Measurements from ENCODE around the gene MYO1B.

Gene MYO1B

DNA sequence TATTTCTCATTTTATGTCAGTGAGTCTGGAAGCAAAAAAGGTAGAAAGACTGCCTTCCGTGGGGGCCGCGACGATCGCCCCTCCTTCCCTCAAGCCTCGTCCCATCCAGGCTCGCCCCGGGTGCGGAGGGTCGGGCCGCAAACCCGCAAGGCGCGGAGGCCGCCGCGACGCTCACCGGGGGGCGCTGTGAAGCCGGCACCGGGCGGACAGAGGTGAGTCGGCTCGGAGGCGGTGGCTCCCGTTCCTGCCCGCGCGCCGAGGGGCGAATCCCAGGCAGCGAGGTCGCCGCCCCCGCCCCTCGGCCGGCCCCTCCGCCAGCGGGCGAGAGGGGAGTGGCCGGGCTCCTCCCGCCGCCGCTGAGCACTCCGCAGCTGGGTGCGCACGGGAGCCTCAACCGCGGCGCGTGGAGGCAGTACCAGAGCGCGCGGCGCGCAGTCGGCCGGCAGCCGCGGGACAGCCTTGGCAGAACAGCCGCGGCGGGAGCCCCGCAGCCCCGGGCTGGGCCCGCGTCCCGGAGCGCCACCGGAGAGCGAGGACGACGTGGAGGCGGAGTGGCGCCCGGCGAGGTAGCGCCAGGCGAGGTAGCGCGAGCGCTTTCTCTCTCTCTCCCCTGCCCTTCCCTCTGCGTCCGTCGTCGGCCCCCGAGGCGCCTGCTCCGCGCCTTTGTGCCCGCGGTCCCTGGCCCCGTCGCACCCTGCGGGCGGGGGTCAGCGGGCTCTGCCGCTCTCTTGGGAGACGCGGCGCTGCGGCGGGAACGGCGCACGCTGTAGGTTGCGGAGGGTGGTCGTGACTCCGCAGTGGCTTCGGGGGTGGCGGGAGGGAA is at the start of gene MYO1B:
TSS of gene MYO1B (plus strand) at position 359 of the 823 bp plus-strand sequence. CDS start 31,492 bp downstream, outside the sequence.
- DNase-seq (ENCODE audit: low spot score): no peak

DNA sequence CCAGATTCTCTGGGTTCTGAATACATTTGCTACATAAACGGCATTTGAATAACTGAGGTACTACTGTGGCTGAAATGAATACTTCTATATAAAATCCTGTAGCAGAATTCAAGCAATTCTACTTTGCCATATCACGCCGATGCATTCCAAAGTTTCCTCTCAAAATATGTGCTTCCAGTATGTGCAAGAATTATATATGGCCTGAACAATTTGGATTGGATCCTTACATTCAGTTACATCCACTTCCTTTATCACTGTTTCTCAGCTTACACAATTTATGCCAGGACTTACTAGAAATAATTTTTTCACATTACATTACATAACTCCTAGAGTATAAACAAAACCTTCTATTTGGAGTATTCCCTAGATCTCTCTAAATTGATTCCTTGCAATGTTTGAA is 48.1 kb upstream of the MYO1B start:
- DNase-seq (ENCODE audit: low spot score): no peak

DNA sequence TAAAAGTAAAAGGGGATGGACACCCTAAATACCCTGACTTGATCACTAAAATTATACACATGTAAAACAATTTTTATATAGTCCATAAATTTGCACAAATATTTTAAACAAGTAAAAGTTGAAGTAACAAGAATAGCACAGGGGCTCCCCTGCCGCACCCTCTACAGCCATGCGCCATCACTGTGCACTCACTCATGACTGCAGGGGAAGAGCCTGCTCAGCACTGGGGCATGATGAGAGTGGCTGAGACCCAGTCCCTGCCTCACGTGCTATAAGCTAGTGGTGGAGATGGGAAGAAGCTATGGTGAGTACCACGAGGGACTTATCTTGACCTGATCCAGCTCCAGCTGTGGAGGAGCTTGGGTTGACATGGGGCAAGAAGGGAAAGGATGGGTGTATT is 46.9 kb upstream of the MYO1B start:
- no peak for DNase-seq (ENCODE audit: low spot score)

DNA sequence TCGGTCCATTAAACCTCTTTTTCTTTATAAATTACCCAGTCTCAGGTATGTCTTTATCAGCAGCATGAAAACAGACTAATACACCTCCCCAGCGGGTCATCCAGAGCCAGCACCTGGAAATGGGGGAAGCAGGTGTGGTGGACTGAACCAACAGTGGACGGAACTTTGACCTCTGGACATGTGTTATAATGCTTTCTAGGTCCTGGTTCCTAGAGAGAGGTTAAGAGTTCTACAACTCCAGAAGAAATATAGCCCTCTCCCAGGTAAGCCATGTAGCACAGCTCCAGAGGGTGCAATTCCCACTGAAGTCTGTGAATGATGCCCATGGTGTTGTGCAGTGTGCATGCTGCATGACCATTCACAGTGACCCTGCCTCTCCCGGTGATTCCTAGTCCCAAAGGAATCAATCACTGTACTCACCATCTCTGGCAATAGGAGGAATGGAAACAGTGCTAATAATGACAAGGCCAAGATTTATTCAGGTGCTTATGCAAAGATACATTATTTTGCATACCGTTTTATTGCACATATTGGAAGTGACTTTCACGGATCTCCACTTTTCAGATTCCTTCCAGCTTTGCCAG is 45.2 kb upstream of the MYO1B start:
- no peak for DNase-seq (ENCODE audit: low spot score)

DNA sequence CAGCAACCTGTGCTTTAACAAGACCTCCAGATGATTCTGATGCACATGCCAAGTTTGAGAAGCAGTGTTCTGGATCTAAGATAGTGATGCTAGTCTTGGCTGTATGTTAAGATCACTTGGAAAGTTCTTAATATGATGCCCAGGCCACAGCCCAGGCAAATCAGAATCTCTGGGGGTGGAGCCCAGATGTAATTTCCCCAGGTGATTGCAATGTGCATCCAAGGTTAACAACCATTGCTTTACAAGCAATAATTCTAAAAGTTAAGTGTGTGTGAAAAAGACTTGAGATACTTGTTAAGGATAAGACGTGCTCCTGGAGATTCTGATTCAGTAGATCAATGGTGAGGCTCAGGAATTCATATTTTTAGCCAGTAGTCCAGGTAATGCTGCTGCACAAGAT is 44.3 kb upstream of the MYO1B start:
- no peak for DNase-seq (ENCODE audit: low spot score)

DNA sequence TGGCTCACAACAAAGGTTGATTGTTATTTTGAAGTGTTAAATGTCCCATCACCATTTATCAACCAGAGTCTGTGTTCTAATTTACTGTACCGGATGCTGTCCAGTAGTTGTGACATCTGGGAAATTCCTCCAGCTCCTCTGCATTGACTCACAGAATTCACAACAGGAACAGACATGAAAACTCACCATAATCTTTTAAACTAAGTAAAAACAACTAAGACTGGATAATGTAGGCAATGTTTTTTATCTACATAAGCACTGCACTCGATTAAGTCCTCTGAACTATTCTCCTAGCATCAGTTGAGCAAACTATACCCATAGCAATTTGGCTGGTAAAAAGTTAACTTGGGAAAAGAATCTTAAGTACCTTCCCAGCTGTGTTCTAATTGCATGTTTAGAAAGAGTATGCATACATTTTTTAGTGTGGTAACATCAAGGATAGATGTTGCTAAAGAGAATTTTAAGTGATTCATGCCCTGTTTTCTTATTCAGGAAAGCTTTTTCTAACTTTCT is 42.9 kb upstream of the MYO1B start:
- DNase-seq (ENCODE audit: low spot score): no peak

DNA sequence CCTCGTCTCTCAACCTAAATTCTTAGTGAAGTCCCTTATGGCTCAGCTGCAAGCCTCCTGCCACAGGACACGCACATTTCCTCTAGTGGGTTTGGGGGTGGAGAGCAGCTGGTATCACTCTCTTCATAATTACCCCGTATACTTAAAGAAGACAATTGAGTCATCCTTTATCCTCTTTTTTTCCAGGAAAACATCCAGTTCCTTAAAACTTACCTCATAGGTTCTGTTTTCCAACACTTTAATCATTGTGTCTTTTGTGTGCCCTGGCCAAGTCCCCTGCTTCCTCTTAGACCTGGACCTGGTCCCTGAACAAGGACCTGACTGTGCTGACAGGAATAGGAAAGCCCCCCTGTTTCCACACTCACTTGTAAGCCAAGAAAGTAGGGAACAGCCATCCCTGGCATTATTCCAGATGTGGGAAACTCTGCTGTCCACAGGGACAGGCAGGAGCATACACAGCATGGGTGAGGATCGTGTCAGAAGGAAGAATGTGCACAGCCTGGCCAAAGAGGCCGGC is 42.3 kb upstream of the MYO1B start:
- DNase-seq (ENCODE audit: low spot score): no peak

DNA sequence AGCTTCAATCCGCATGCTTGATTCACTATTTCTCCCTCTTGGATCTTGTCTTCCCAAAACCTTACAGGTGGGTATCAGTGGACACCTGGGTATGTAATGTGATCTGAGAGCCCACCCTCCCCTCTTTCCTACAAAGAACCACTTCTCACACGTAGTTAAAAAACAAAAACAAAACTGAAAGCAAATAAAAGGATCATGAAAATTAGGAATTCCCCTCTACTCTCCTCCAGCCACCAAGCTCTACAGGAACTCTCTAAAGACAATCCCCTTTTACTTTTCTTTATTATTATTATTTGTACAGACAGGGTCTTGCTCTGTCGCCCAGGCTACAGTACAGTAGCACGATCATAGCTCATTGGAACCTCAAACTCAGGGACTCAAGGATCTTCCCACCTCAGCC is 40.8 kb upstream of the MYO1B start:
- no peak for DNase-seq (ENCODE audit: low spot score)

DNA sequence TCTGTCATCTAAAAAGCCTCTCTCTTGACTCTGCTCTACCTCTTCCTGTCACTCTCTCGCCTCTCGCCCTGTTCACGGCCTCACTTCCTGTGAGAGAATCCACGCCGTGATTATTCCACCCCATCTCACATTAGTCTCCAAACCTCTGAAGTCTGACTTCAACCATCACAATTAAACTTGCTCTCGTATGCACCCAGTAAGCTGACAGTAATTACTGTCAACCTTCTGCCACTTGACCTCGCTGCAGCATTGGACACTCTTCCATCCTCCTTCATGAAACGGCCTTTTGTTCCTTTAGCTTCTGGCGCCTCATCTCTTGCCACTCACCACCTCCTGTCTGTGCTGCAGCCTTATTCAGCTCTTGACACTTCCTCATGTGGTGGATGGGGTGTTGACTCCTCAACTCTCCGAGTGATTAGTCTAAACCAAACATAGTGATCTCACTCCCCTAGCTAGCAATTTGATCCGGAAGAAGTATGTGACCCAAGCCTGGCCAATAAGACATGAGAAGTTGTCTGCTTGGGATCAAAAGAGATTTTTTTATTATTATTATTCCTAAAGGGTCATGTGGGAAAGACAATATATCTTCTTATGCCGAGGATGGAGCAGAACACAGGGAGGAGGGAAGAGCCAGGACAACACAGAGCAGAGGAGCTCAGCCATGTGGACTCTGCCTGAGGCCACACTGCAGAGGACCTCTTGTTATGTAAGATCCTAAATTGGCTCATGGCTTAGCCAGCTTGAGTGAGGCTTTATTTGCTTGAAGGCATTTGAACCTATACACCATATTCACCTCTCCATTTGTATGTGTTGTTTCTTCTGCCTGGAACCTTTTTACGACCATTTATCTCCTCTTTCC is 38.4 kb upstream of the MYO1B start:
- no peak for DNase-seq (ENCODE audit: low spot score)

DNA sequence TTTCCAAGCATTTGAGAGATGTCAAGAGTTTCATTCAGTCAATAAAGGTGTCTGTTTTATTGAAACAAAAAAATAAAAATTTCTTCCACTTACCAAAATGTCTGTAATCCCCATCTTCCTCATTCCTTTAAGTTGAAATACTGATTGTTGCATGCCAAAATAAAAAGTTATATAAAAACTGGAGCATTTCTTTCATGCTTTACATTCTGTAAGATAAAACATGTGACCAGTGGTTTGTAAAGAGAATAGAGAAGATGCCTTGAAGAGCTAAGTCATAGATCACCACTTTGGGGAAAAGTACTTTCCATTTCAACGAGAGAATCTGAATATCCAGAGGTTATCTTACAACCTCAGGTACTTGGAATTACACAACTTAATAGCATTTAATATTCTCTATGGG is 35.9 kb upstream of the MYO1B start:
- no peak for DNase-seq (ENCODE audit: low spot score)

DNA sequence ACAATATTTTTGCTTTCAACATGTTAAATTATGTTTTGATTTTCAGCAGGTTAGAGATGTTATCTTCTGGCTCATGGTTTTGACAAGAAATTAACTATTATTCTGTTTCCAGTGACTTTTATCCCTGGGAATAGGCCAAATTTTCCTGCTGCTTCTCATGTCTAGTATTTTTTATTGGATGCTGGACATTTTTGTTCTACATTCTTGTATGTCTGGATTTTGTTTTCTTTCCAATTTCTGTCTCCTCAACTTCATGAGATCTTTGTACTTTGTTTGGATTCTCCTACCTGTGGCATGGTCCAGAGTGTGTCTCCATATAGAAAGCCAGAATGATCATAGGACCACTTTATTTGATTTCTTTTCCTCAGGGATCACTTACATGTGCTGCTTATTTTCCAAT is 33.1 kb upstream of the MYO1B start:
- DNase-seq (ENCODE audit: low spot score): no peak

DNA sequence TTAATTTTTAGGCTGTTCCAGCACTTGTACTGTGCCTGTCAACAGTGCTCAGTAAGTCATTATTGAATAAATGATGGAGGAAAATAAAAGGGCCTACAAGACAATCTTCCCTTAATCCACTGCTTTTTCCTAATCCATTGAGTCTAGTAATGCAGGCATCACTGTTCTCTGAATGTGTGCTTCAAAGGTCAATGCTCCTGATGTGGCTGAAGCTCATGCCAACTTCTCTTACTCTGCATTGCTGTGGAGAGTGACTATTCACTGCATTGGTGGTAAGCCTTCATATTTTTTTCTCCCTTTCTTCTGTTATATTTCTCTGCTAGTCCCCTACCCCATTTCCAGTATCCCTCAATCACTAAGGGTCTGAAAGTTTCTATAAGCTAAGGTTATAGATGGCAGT is 31.9 kb upstream of the MYO1B start:
- DNase-seq (ENCODE audit: low spot score): no peak

DNA sequence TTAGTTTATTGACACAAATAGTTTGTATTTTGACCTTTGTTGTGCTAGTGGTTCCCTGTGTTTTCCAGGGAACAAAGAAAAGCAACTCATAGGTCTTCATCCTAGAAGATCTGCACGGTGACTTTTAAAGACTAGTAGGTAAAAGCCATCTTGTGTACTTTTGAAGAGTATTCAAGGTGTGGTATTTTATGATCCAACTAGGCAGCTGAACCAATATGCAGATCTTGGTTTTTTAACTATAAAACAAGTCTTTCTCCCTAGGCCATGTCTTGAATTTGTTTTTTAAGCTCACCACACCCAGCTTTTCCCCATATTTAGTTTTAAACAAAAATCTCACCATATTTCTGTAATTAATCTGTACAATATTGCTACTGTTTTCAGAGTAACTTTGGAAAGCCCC is 30.0 kb upstream of the MYO1B start:
- no peak for DNase-seq (ENCODE audit: low spot score)

DNA sequence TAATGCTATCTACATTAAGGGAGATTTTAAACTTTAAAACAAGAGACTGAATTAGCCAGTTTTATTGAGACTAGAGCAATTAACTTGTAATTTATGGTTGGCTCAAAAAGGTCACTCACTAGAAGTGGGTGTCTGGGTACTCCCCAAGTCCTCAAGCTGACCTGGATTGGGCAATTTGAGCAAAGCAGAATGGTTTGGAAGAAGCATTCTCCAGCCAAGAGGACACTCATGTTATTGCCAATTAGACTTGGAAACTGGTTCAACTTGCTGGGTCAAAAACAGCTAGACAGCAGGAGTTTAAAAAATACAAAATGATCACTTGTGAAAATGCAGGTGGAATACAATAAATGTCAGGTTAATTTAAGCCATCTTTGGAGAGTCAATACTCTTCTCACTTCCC is 29.5 kb upstream of the MYO1B start:
- no peak for DNase-seq (ENCODE audit: low spot score)

DNA sequence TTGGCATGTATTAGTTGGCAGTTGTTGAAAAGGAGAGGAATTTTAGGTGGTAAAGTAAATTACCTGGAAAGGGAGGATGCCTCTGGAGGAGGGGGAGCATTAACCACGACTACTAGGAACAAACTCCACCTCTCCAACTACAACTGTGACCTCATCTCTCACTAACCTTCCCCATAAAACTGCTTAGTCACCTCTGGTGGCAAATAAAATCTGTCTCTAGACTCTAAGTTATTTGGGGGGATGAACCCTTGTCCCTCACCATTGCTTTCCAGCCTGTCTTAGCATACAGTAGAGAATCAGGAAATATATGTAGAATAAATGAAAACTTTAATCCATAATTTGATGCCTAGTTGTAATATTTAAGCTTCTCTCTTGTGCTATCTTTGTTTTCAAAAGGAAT is 27.6 kb upstream of the MYO1B start:
- DNase-seq (ENCODE audit: low spot score): no peak

DNA sequence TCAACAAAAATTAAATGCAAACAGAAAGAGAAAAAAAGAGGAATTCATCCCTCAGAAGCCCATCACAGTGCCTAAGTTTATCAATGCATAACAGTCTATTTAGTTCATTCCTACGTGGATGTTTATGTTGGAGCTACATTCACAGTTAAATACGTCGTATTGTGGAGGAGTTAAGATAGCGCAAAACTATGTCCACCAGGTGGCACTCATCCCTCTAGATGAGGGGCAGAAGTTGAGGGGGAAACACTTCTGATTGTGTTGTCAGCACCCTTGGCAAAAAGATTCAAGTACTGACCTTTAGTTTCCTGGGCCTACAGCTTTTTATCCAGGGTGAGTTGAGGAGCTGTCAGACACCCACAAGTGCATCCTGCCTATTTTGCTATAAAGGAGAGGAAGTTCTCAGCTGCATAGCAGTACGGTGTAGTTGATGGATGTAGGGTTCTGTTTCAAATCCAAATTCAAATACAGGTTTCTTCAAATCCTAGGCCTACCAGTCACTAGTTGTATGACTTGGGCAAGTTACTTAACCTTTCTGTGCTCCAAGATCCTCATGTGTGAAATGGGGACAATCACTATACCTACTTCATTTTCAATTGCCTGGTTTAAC is 26.8 kb upstream of the MYO1B start:
- no peak for DNase-seq (ENCODE audit: low spot score)

DNA sequence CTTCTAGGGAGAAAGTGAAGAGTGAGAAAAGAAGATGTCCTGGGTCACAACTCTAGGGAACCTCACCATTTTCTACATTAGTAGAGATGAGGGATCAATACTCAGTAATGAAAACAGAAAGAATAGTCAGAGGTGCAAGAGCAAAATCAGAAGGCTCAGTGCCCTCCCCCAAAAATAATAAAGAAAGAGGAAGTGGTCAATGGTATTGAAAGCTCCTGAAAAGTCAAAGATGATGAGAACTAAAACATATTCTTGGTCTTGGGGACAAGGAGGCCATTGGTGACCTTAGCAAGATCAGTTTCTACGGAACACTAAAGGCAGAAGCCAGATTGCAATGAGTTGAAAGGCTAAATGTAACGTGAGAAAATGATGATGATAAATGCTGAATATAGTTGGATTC is 24.5 kb upstream of the MYO1B start:
- no peak for DNase-seq (ENCODE audit: low spot score)

DNA sequence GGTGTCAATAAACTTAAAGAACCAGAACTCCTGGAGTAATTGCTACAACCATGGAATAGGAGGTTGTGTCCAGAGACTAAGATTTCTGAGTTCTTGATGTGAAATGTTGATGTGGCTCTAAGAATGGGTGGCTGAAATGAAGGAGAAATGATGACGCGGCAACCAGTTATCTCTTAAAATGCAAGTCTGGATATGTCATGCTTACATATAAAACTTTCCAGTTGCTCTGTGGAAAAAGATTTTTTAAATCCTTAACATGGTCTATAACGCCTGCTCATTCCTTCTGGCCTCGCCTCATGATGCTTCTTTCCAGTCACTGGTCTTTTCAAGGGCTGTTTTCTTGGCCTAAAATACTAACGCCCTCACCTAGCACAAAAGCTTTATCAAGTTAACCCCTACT is 23.5 kb upstream of the MYO1B start:
- no peak for DNase-seq (ENCODE audit: low spot score)

DNA sequence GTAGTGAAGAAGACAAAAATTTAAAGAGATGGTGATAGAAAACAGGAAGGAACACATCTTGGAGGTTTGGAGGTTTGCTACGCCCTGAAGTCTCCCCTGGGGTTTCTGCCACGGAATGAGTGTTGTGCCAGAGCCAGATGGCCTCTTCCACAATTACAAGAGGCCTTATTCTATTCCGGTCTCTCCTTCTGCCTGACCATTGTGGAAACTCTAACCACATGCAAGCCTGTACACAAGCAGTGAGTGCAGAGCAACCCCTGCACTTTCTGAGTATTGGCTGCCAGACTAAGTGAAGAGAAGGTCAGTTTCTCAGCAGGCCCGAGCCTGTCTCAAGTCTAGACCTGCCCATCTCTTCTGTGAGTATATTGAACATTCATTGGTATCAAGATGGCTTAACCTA is 22.7 kb upstream of the MYO1B start:
- no peak for DNase-seq (ENCODE audit: low spot score)

DNA sequence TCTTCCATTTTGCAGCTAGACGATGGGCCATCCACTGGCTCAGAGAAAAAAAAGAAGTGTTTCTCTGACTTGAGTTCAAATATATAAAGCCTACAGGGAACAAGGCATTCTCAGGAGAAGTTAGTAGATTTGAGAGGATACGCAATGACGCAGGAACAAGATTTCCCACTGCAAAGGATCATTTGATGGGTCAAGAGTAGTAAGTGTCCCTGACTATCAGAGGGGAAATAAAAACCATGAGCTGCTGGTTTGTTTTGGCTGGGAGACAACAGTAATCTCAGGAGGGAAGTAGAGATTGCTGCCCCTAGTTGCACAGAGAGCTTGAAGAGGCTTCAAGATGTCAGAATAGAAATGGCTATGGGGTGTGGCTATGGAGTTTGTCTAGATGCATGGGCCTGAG is 22.3 kb upstream of the MYO1B start:
- no peak for DNase-seq (ENCODE audit: low spot score)

DNA sequence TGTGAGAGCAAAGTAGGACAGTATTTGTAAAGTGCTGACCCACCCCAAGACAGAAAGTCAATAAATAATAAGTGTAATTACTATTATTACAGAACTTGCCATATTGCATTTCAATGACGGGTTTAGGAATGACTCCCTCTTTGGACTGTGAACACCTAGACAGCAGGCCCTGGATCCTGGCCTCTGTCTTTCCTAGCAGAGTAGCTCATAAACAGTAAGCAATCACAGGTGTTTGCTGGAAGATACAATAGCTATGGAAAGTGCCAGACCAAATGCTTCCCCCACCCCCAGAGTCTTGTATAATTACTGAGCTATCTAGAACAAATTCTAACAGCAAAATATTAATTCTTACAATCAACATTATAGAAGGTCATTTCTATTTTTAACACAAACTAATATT is 20.1 kb upstream of the MYO1B start:
- DNase-seq (ENCODE audit: low spot score): no peak

DNA sequence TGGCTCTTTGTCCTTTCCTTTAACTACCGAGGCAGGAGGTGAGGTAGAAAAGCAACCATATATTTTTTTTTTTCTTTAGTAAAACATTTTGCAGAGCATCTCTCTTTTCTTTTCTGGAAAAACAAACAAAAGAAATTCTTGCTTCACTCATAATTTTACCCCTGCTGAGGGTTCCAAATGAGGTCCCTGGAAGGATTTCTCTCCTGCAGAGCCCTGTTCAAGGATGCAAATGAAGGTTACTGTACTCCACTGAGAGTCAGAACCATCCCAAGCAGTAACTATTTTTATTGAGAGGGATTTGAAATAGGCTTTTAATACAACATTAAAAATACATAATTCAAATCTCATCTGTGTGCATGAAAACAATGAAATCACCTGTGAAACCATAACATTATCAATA is 19.5 kb upstream of the MYO1B start:
- DNase-seq (ENCODE audit: low spot score): no peak

All from putamen (tissue), 1 donor.